H9 (cell line): ENCODE results near the gene SH3PXD2B. TPM values are rescaled to one million over a fixed set of nuclear protein-coding genes. Genes with fewer than 3 reads are reported as not detected.
A peak's percentile ranks its signal among the peaks of the same experiment; 100 is the strongest.

Source experiments
- DNase-seq: peaks from one replicate; pipeline ENCODE4 v3.0.0-alpha.2; 2017
- H2AFZ ChIP-seq: one replicate; pipeline ENCODE4 v1.6.1; 2013; ENCODE audit warnings: mild to moderate bottlenecking, low read length, control low read depth, moderate library complexity
- H2AK5ac ChIP-seq: 2 replicates; pipeline ENCODE4 v1.6.1; 2013; ENCODE audit warnings: low read length, control low read depth, mixed read lengths; ENCODE audit not compliant: insufficient read length
- H2BK120ac ChIP-seq: one replicate; pipeline ENCODE4 v1.6.1; 2013; ENCODE audit warnings: low read depth, mild to moderate bottlenecking, low read length, control low read depth, inconsistent platforms; ENCODE audit not compliant: poor library complexity, severe bottlenecking
- H2BK12ac ChIP-seq: 2 replicates; pipeline ENCODE4 v1.6.1; 2013; ENCODE audit warnings: low read length, control low read depth, mixed read lengths, low read depth; ENCODE audit not compliant: insufficient read length
- H2BK15ac ChIP-seq: 2 replicates; pipeline ENCODE4 v1.6.1; 2013; ENCODE audit warnings: low read depth, low read length, control low read depth
- H2BK20ac ChIP-seq: one replicate; pipeline ENCODE4 v1.6.1; 2013; ENCODE audit warnings: low read depth, mild to moderate bottlenecking, low read length, control low read depth, inconsistent platforms; ENCODE audit not compliant: poor library complexity, severe bottlenecking
- H2BK5ac ChIP-seq: 2 replicates; pipeline ENCODE4 v1.6.1; 2013; ENCODE audit warnings: low read length, control low read depth, mixed read lengths; ENCODE audit not compliant: insufficient read length
- H3K14ac ChIP-seq: 2 replicates; pipeline ENCODE4 v1.6.1; 2013; ENCODE audit warnings: low read length, control low read depth; ENCODE audit not compliant: insufficient read depth
- H3K18ac ChIP-seq: 2 replicates; pipeline ENCODE4 v1.6.1; 2013; ENCODE audit warnings: low read depth, mild to moderate bottlenecking, mixed read lengths, low read length, control low read depth; ENCODE audit not compliant: insufficient read length
- H3K23ac ChIP-seq: 2 replicates; pipeline ENCODE4 v1.6.1; 2013; ENCODE audit warnings: low read length, control low read depth, mixed read lengths, low read depth; ENCODE audit not compliant: insufficient read length
- H3K23me2 ChIP-seq: 2 replicates; pipeline ENCODE4 v1.6.1; 2013; ENCODE audit warnings: low read depth, mild to moderate bottlenecking, mixed read lengths, low read length, control low read depth; ENCODE audit not compliant: insufficient read length, poor library complexity, severe bottlenecking
- H3K27ac ChIP-seq: 2 replicates; pipeline ENCODE4 v1.5.1; 2013; ENCODE audit warnings: low read length, control low read depth, mixed read lengths, low read depth; ENCODE audit not compliant: insufficient read length
- H3K27me3 ChIP-seq: 2 replicates; pipeline ENCODE4 v1.6.1; 2013; ENCODE audit warnings: low read length, control low read depth, inconsistent platforms; ENCODE audit not compliant: insufficient read depth
- H3K4ac ChIP-seq: 2 replicates; pipeline ENCODE4 v1.6.1; 2013; ENCODE audit warnings: low read depth, mild to moderate bottlenecking, control low read depth, inconsistent platforms, low read length, moderate library complexity
- H3K4me1 ChIP-seq: 2 replicates; pipeline ENCODE4 v1.6.1; 2013; ENCODE audit warnings: low read length, control low read depth, inconsistent platforms; ENCODE audit not compliant: insufficient read depth
- H3K4me2 ChIP-seq: 2 replicates; pipeline ENCODE4 v1.6.1; 2013; ENCODE audit warnings: low read length, control low read depth, mixed read lengths; ENCODE audit not compliant: insufficient read length, insufficient read depth
- H3K56ac ChIP-seq: 2 replicates; pipeline ENCODE4 v1.6.1; 2013; ENCODE audit warnings: low read depth, mild to moderate bottlenecking, mixed read lengths, low read length, control low read depth; ENCODE audit not compliant: insufficient read length
- H3K79me1 ChIP-seq: 2 replicates; pipeline ENCODE4 v1.6.1; 2013; ENCODE audit warnings: low read depth, mild to moderate bottlenecking, moderate library complexity, low read length, control low read depth, inconsistent platforms; ENCODE audit not compliant: insufficient read depth, poor library complexity, severe bottlenecking
- H3K79me2 ChIP-seq: 2 replicates; pipeline ENCODE4 v1.6.1; 2013; ENCODE audit warnings: low read length, control low read depth, inconsistent platforms; ENCODE audit not compliant: insufficient read depth
- H3K9ac ChIP-seq: 2 replicates; pipeline ENCODE4 v1.6.1; 2013; ENCODE audit warnings: low read length, control low read depth, mixed read lengths; ENCODE audit not compliant: insufficient read length; ENCODE audit errors: extremely low read depth
- H3K9me3 ChIP-seq: one replicate; pipeline ENCODE4 v1.6.1; 2013; ENCODE audit warnings: low read depth, low read length, inconsistent platforms; ENCODE audit not compliant: control insufficient read depth
- H3T11ph ChIP-seq: one replicate; pipeline ENCODE4 v1.6.1; 2013; ENCODE audit warnings: mild to moderate bottlenecking, low read length, control low read depth, inconsistent platforms
- H4K20me1 ChIP-seq: one replicate; pipeline ENCODE4 v1.6.1; 2013; ENCODE audit not compliant: control insufficient read depth, insufficient read length, insufficient read depth
- H4K5ac ChIP-seq: 2 replicates; pipeline ENCODE4 v1.6.1; 2013; ENCODE audit warnings: low read depth, mild to moderate bottlenecking, mixed read lengths, low read length, control low read depth; ENCODE audit not compliant: insufficient read length
- H4K8ac ChIP-seq: replicated peaks from 2 replicates; pipeline ENCODE4 v1.6.1; 2013; ENCODE audit warnings: low read length, control low read depth, mixed read lengths, low read depth; ENCODE audit not compliant: insufficient read length
- H4K91ac ChIP-seq: 2 replicates; pipeline ENCODE4 v1.6.1; 2013; ENCODE audit warnings: low read depth, mild to moderate bottlenecking, moderate library complexity, mixed read lengths, low read length, control low read depth; ENCODE audit not compliant: insufficient read length
- H3K27ac Mint-ChIP-seq, 3 experiments: 2 replicates in 2 of 3; 3 replicates in 1 of 3; pipeline ENCODE4 v1.8.0; 2020 to 2021; ENCODE audit warnings: mixed read lengths in 3 of 3, mild to moderate bottlenecking in 1 of 3, moderate library complexity in 1 of 3
- H3K27me3 Mint-ChIP-seq: 2 replicates; pipeline ENCODE4 v1.8.0; 2021; ENCODE audit warnings: low read depth, mild to moderate bottlenecking, moderate library complexity, mixed read lengths
- H3K36me3 Mint-ChIP-seq, 3 experiments: 2 replicates in 2 of 3; 3 replicates in 1 of 3; pipeline ENCODE4 v1.8.0; 2020 to 2021; ENCODE audit warnings: low read depth in 3 of 3, mixed read lengths in 3 of 3; ENCODE audit not compliant: insufficient read depth in 1 of 3
- H3K4me1 Mint-ChIP-seq, 2 experiments: 2 replicates each; pipeline ENCODE4 v1.8.0; 2020; ENCODE audit warnings: mixed read lengths in 2 of 2
- H3K4me3 Mint-ChIP-seq, 2 experiments: 2 replicates in 1 of 2; 3 replicates in 1 of 2; pipeline ENCODE4 v1.8.0; 2020 to 2021; ENCODE audit warnings: mild to moderate bottlenecking in 2 of 2, mixed read lengths in 2 of 2, moderate library complexity in 1 of 2
- H3K9me3 Mint-ChIP-seq, 2 experiments: 2 replicates in 1 of 2; 3 replicates in 1 of 2; pipeline ENCODE4 v1.8.0; 2020; ENCODE audit warnings: mild to moderate bottlenecking in 2 of 2, mixed read lengths in 2 of 2, moderate library complexity in 1 of 2
- CTCF ChIP-seq: fragments of 200-600 bp; sonication (generic); conservative IDR thresholded peaks from 3 replicates; pipeline ENCODE4 v1.8.0; 2021; ENCODE audit warnings: antibody characterized with exemption, mild to moderate bottlenecking
- WGBS: extraction: QIAGEN DNeasy Blood & Tissue Kit; methylation state at CpG from one replicate; pipeline ENCODE4 v1.1.7; 2013; ENCODE audit warnings: missing lambda C conversion rate, low lambda C conversion rate, mixed read lengths; ENCODE audit not compliant: insufficient read length; ENCODE audit errors: extremely low coverage; 5-methylcytosine and 5-hydroxymethylcytosine counted together
- total RNA-seq: library from RNA; stranded (reverse); gene quantifications from 2 replicates; pipeline ENCODE4 v1.2.1, GENCODE V29; 2021

SH3PXD2B gene
- total RNA-seq, 1 experiment from 2014 or later = 49.0 TPM

- Histone ChIP-seq H3K79me1 (no peaks in the 10 kb centered on the region), H3K9me3 (no peaks in the 10 kb centered on the region), H3K23ac (no peak overlapping the region), H3K4me2 (no peak overlapping the region), H2AFZ (no peak overlapping the region), H3K79me2 (no peaks in the 10 kb centered on the region), H3K14ac (no peak overlapping the region), H2BK5ac (no peak overlapping the region), H4K8ac (no peak overlapping the region), H3K4me1 (no peaks in the 10 kb centered on the region), H2BK12ac (no peak overlapping the region), H4K5ac (no peak overlapping the region), H4K20me1 (no peaks in the 10 kb centered on the region), H3K27ac (no peak overlapping the region), H2BK20ac (no peak overlapping the region), H4K91ac (no peak overlapping the region), H2AK5ac (no peak overlapping the region), H3K4ac (no peak overlapping the region), H3T11ph (no peak overlapping the region), H2BK120ac (no peak overlapping the region), H3K27me3 (no peaks in the 10 kb centered on the region), H3K9ac (no peak overlapping the region), H2BK15ac (no peak overlapping the region), H3K56ac (no peak overlapping the region), H3K18ac (no peak overlapping the region), H3K23me2 (no peaks in the 10 kb centered on the region)
- no peak overlapping the region; a peak in 1 of 7 replicates for H3K27ac Mint-ChIP-seq
- peaks cover 32% of the 10 kb centered on the region for H3K27me3 Mint-ChIP-seq
- H3K36me3 Mint-ChIP-seq = no peaks in the 10 kb centered on the region
- H3K9me3 Mint-ChIP-seq = no peaks in the 10 kb centered on the region
- TF ChIP-seq CTCF = no peak
- H3K4me1 Mint-ChIP-seq = peaks cover 0 to 2% of the 10 kb centered on the region in 2 experiments; a peak in 3 of 4 replicates
- DNase-seq = peak; percentile 20
- H3K4me3 Mint-ChIP-seq = no peak overlapping the region
- no CpG with 5 or more reads among the region's 9 CpGs for WGBS
These were observed 40.5 kb upstream of the SH3PXD2B start for GRCh38 chr5:172494630-172495505.
